ENCODE measurements around the gene RGS2.

Gene RGS2, protein sequence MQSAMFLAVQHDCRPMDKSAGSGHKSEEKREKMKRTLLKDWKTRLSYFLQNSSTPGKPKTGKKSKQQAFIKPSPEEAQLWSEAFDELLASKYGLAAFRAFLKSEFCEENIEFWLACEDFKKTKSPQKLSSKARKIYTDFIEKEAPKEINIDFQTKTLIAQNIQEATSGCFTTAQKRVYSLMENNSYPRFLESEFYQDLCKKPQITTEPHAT

GRCh38 chr1:192808518-192809306, at the start of gene RGS2:
RGS2 (plus strand) TSS chr1:192809039; CDS start chr1:192809072, 33 bp downstream.
- no peak for TF ChIP-seq JUND (IDR thresholded peaks at IDR 0.05; ENCODE audit: low read depth)
- in situ Hi-C loops (cut with HindIII; ENCODE audit: low pct_unique_long_range_greater_than_20kb, low sequenced_read_pairs): no loop called here
- peak; percentile 89 to 94 for DNase-seq (ENCODE audit: low read depth in 1 of 2, low spot score in 1 of 2)

- no peak for TF ChIP-seq JUND (IDR thresholded peaks at IDR 0.05; ENCODE audit: low read depth)
- in situ Hi-C loops (cut with HindIII; ENCODE audit: low pct_unique_long_range_greater_than_20kb, low sequenced_read_pairs): no loop called here
Observed at GRCh38 chr1:192759104-192759503, 49.7 kb upstream of the RGS2 start.

GRCh38 chr1:192762265-192762664, 46.6 kb upstream of the RGS2 start:
- in situ Hi-C loops (cut with HindIII; ENCODE audit: low pct_unique_long_range_greater_than_20kb, low sequenced_read_pairs): no loop called here

More at GRCh38 chr1:192759104-192759503, 49.7 kb upstream of the RGS2 start:
- no peak for DNase-seq (ENCODE audit: low read depth in 1 of 2, low spot score in 1 of 2)

DNA sequence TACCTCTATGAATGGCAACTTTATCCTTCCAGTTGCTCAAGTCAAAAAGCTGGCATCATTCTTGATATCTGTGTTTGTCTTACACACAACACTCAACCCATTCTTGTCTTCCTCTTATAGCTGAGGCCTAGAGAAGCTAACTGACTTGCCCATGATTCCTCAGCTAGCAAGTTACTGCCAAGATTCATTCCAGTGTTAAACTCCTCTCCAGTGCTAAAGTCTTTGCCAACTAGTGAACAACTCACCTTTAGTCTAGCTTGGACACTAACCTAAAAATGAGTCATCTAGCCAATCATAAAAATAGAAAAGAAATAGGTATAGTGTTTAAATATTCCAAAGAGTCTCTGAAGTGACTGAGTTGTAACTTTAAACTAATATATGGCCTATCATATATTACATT, 45.6 kb upstream of the RGS2 start:
- in situ Hi-C loops (cut with HindIII; ENCODE audit: low pct_unique_long_range_greater_than_20kb, low sequenced_read_pairs): no loop called here
- no peak for TF ChIP-seq JUND (IDR thresholded peaks at IDR 0.05; ENCODE audit: low read depth)
- no peak for DNase-seq (ENCODE audit: low read depth in 1 of 2, low spot score in 1 of 2)

More at GRCh38 chr1:192762265-192762664, 46.6 kb upstream of the RGS2 start:
- TF ChIP-seq JUND (IDR thresholded peaks at IDR 0.05; ENCODE audit: low read depth): no peak
- DNase-seq (ENCODE audit: low read depth in 1 of 2, low spot score in 1 of 2): no peak

DNA sequence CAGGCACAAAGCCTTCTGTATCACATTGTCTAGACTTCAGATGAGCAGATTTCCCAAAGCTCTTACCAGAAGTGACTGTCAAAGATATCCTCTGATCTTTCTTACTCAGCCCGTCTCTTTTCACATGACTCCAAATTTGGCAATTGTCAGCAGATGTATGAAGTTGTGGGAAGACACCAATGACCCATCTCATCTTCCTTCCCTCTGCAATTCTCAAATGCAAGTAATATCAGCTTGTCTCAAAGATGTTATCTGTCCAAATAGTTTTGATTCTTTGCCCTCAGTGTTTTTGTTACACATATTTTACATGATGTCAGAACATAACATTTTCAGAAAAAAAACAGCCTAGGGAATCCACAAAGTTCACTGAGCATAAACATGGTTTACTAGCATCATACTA, 45.1 kb upstream of the RGS2 start:
- DNase-seq (ENCODE audit: low read depth in 1 of 2, low spot score in 1 of 2): no peak
- in situ Hi-C loops (cut with HindIII; ENCODE audit: low pct_unique_long_range_greater_than_20kb, low sequenced_read_pairs): no loop called here
- no peak for TF ChIP-seq JUND (IDR thresholded peaks at IDR 0.05; ENCODE audit: low read depth)

- no peak for TF ChIP-seq JUND (IDR thresholded peaks at IDR 0.05; ENCODE audit: low read depth)
- in situ Hi-C loops (cut with HindIII; ENCODE audit: low pct_unique_long_range_greater_than_20kb, low sequenced_read_pairs): no loop called here
- no peak for DNase-seq (ENCODE audit: low read depth in 1 of 2, low spot score in 1 of 2)
Observed at GRCh38 chr1:192764675-192765074, 44.2 kb upstream of the RGS2 start.

DNA sequence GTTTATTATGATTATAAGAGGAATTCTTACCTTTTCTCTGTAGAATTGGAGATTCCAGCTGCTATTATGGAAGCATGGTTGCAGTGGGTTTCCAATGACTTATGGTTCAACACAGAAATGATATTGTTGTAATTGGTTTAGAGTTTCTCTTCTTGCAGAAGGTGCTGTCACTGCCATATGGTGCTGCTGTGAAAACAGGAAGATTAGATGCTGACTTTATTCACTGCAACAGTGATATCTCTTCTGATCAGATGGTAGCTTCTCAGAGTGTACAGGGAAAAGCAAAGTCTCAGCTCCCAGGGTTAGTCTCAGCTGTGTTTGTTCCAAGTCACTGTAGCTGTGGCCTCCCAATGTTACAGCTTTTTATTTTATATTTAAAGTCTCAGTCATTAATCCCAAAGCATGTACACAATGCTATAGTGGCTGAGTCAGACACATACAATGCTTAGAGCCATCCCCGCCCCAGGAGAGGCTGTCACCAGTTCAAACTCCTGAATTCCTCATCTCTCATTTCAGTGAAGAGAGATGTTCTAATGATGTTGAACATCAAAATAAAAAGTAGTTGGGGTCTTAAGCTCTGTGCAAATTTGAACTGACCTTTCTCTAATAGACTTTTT, 42.7 kb upstream of the RGS2 start:
- no peak for DNase-seq (ENCODE audit: low read depth in 1 of 2, low spot score in 1 of 2)
- no peak for TF ChIP-seq JUND (IDR thresholded peaks at IDR 0.05; ENCODE audit: low read depth)
- in situ Hi-C loops (cut with HindIII; ENCODE audit: low pct_unique_long_range_greater_than_20kb, low sequenced_read_pairs): no loop called here

DNA sequence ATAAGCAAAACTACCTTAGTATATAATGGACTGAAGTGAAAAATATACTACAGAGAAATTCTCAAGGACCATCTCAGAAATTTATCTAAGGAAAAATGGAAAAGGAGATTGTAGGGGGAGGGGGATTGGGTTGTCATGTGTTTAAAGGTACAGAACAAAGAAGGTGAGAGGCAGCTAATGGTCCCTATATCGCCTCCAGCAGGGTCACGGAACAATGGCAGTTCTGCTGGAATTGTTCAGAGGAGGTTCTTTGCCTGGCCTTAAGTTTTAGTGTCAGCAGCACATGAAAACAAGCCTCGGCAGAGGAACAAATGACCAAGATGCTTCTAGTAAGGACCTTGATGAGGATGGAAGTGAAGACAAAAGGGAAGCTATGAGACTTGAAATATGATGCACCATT, 42.0 kb upstream of the RGS2 start:
- no peak for TF ChIP-seq JUND (IDR thresholded peaks at IDR 0.05; ENCODE audit: low read depth)
- in situ Hi-C loops (cut with HindIII; ENCODE audit: low pct_unique_long_range_greater_than_20kb, low sequenced_read_pairs): no loop called here
- no peak for DNase-seq (ENCODE audit: low read depth in 1 of 2, low spot score in 1 of 2)

DNA sequence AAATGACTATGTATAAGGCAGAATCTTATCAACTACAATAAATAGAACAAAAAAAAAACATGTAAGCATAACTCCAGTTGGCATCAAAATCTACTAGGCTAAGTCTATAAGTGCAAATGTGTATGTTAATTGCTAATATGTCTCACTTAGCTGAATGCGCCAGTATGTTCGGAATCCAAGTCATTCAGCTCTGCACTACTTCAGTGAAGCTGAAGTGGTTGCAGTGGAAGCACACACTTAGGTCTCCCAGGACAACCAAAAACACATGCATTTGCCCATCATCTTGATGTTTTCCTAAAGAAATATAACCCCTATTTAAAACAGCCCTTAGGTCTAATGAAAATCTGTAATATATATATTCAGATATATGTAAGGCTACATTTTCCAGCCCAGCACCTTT, 41.0 kb upstream of the RGS2 start:
- DNase-seq (ENCODE audit: low read depth in 1 of 2, low spot score in 1 of 2): no peak
- TF ChIP-seq JUND (IDR thresholded peaks at IDR 0.05; ENCODE audit: low read depth): no peak
- in situ Hi-C loops (cut with HindIII; ENCODE audit: low pct_unique_long_range_greater_than_20kb, low sequenced_read_pairs): no loop called here

DNA sequence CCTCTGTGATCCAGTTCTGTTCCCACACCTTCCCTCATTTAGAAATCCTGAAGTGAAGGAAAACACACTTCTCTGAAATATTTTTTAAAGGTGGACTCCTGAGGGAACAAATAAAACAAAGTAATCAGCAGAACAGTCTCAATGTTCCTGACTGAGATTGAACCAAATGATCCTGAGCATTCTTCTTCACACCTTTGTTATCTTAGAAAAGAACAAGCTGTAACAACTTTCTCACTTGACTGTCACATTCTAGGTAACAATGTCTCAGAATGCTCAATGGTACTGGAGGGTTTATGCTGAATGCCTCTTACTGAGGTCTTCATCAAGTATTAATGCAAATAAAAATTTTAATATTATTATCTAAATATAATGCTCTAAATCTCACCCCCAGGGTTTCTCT, 40.4 kb upstream of the RGS2 start:
- no peak for DNase-seq (ENCODE audit: low read depth in 1 of 2, low spot score in 1 of 2)
- in situ Hi-C loops (cut with HindIII; ENCODE audit: low pct_unique_long_range_greater_than_20kb, low sequenced_read_pairs): no loop called here
- TF ChIP-seq JUND (IDR thresholded peaks at IDR 0.05; ENCODE audit: low read depth): no peak

- TF ChIP-seq JUND (IDR thresholded peaks at IDR 0.05; ENCODE audit: low read depth): no peak
- in situ Hi-C loops (cut with HindIII; ENCODE audit: low pct_unique_long_range_greater_than_20kb, low sequenced_read_pairs): no loop called here
- no peak for DNase-seq (ENCODE audit: low read depth in 1 of 2, low spot score in 1 of 2)
Observed at GRCh38 chr1:192771341-192771740, 37.5 kb upstream of the RGS2 start.

DNA sequence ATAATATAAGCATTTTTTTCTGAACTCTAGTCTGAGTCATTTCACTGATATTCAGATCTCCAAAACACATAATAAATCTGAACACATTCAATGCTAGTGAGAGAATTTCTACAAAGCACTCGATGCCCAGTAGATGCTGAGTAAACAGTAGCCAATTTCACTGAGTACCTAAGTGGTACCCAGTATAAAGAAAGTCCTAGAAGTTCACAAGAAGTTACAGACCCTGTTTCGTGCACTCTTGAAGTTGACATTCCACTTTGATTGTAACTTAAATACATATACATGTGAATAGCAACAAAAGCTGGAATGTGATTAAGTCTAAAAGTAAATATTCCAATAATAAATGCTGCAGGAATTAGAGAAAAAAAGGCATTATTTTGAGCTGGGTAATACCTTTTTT, 33.2 kb upstream of the RGS2 start:
- no peak for DNase-seq (ENCODE audit: low read depth in 1 of 2, low spot score in 1 of 2)
- in situ Hi-C loops (cut with HindIII; ENCODE audit: low pct_unique_long_range_greater_than_20kb, low sequenced_read_pairs): no loop called here
- no peak for TF ChIP-seq JUND (IDR thresholded peaks at IDR 0.05; ENCODE audit: low read depth)

GRCh38 chr1:192776206-192776605, 32.6 kb upstream of the RGS2 start:
- in situ Hi-C loops (cut with HindIII; ENCODE audit: low pct_unique_long_range_greater_than_20kb, low sequenced_read_pairs): no loop called here
- DNase-seq (ENCODE audit: low read depth in 1 of 2, low spot score in 1 of 2): no peak
- TF ChIP-seq JUND (IDR thresholded peaks at IDR 0.05; ENCODE audit: low read depth): no peak

All from T47D (cell line).